HG03060 (cell line): ENCODE results near the gene TMTC3.
A peak's percentile ranks its signal among the peaks of the same experiment; 100 is the strongest.
"Not testable (repeated sequence)": the region's sequence is repeated elsewhere in the genome, so short reads cannot be mapped to it uniquely, and the experiment has no call there.

Experiments
- ATAC-seq: cut with Tn5 transposase; IDR thresholded peaks from one replicate; pipeline ENCODE4 v1.9.1; 2021; ENCODE audit warnings: low read depth, moderate number of reproducible peaks; ENCODE audit not compliant: unreplicated experiment

Gene TMTC3

GRCh38 chr12:88163371-88163770 is 21.3 kb downstream of the TMTC3 start:
- no peak for ATAC-seq

GRCh38 chr12:88166179-88166578 is 24.1 kb downstream of the TMTC3 start:
- no peak for ATAC-seq

- no peak for ATAC-seq
Measured at GRCh38 chr12:88167384-88167783, 25.3 kb downstream of the TMTC3 start.

GRCh38 chr12:88172844-88173407 is 30.8 kb downstream of the TMTC3 start:
- ATAC-seq = no peak

GRCh38 chr12:88175544-88175943 is 33.4 kb downstream of the TMTC3 start:
- no peak for ATAC-seq

- ATAC-seq = no peak
Measured at GRCh38 chr12:88179436-88180014, 37.4 kb downstream of the TMTC3 start.

- ATAC-seq = no peak
Measured at GRCh38 chr12:88181881-88182280, 39.8 kb downstream of the TMTC3 start.

- no peak for ATAC-seq
Measured at GRCh38 chr12:88182416-88182815, 40.3 kb downstream of the TMTC3 start.

GRCh38 chr12:88184196-88184595 is 42.1 kb downstream of the TMTC3 start:
- no peak for ATAC-seq

GRCh38 chr12:88185279-88185678 is 43.2 kb downstream of the TMTC3 start:
- ATAC-seq = no peak

- peak; percentile 82 for ATAC-seq
Measured at GRCh38 chr12:88185988-88186387, 43.9 kb downstream of the TMTC3 start.

GRCh38 chr12:88187571-88187970 is 45.5 kb downstream of the TMTC3 start:
- ATAC-seq = no peak

- no peak for ATAC-seq
Measured at GRCh38 chr12:88188180-88188579, 46.1 kb downstream of the TMTC3 start.

- no peak for ATAC-seq
Measured at GRCh38 chr12:88192426-88192825, 50.3 kb downstream of the TMTC3 start.

- no peak for ATAC-seq
Measured at GRCh38 chr12:88194868-88195267, 52.8 kb downstream of the TMTC3 start.

- no peak for ATAC-seq
Measured at GRCh38 chr12:88200029-88200428, 57.9 kb downstream of the TMTC3 start.

GRCh38 chr12:88202500-88202899 is 60.4 kb downstream of the TMTC3 start:
- ATAC-seq = no peak

- no peak for ATAC-seq
Measured at GRCh38 chr12:88206601-88207000, 64.5 kb downstream of the TMTC3 start.

- ATAC-seq = no peak
Measured at GRCh38 chr12:88207921-88208620, 66.0 kb downstream of the TMTC3 start.

- ATAC-seq = no peak
Measured at GRCh38 chr12:88208661-88209060, 66.6 kb downstream of the TMTC3 start.

- ATAC-seq = not testable (repeated sequence)
Measured at GRCh38 chr12:88210311-88210710, 68.2 kb downstream of the TMTC3 start.

- ATAC-seq = no peak
Measured at GRCh38 chr12:88218293-88218692, 76.2 kb downstream of the TMTC3 start.
